Spleen (tissue), 7 donors: ENCODE measurements around the gene CUX1.

Experiments
- CTCF ChIP-seq, 11 experiments: fragments of 200-600 bp in 7 of 11; fragments of 450-650 bp in 4 of 11; sonication (generic) in 4 of 11; IDR thresholded peaks in 8 of 11; conservative IDR thresholded peaks in 3 of 11; 1 replicate in 7 of 11; 2 replicates in 4 of 11; pipeline versions ENCODE4 v1.4.0 to v1.8.0; 2016 to 2021; ENCODE audit warnings: antibody characterized with exemption in 11 of 11, inconsistent platforms in 4 of 11, mild to moderate bottlenecking in 1 of 11
- POLR2AphosphoS5 ChIP-seq, 3 donors: sonication (generic); formaldehyde crosslinking; IDR thresholded peaks; one replicate each; pipeline ENCODE4 v1.5.1; 2017; ENCODE audit warnings: antibody characterized with exemption in 3 of 3
- donor health status: DM: no; HTN: no; CAD: no; lungs with moderate emphysema.
- donor health status: DM: no; HTN: no; CAD: no.
- donor health status: DM: no; HTN: no; CAD: no.

GRCh38 chr7:101829821-101830220 is 12.4 kb downstream of the CUX1 start:
- TF ChIP-seq CTCF (IDR thresholded peaks at IDR 0.05 in 8 of 11, conservative IDR thresholded peaks at IDR 0.05 in 3 of 11), result no peak
- no peak for TF ChIP-seq POLR2AphosphoS5 (IDR thresholded peaks at IDR 0.05)
